Uterus (tissue), 4 donors: Measurements from ENCODE around the gene EXTL1. TPM values are rescaled to one million over a fixed set of nuclear protein-coding genes. Genes with fewer than 3 reads are reported as not detected.

Experiments
- DNase-seq, 2 donors: peaks; one replicate each; pipeline ENCODE4 v3.0.0-alpha.2; 2019 to 2020
- H3K27ac ChIP-seq, 2 donors: fragments of 200-600 bp; sonication (generic); 1 replicate in 1 of 2; 2 replicates in 1 of 2; pipeline ENCODE4 v1.5.1; 2016 to 2018
- H3K27me3 ChIP-seq, 2 donors: fragments of 200-600 bp; sonication (generic); one replicate each; pipeline ENCODE4 v1.5.1; 2018 to 2019; ENCODE audit warnings: control low read depth in 1 of 2
- H3K36me3 ChIP-seq, 2 donors: fragments of 200-600 bp; sonication (generic); one replicate each; pipeline ENCODE4 v1.5.1; 2019; ENCODE audit warnings: control low read depth in 1 of 2
- H3K4me1 ChIP-seq, 2 donors: fragments of 200-600 bp; sonication (generic); one replicate each; pipeline ENCODE4 v1.5.1; 2018 to 2019; ENCODE audit warnings: control low read depth in 1 of 2
- H3K4me3 ChIP-seq, 2 donors: fragments of 200-600 bp; sonication (generic); 1 replicate in 1 of 2; 2 replicates in 1 of 2; pipeline ENCODE4 v1.5.1; 2018 to 2019; ENCODE audit warnings: mild to moderate bottlenecking in 1 of 2
- H3K9me3 ChIP-seq, 2 donors: fragments of 200-600 bp; sonication (generic); one replicate each; pipeline ENCODE4 v1.5.1; 2019; ENCODE audit warnings: control low read depth in 1 of 2
- POLR2A ChIP-seq, 2 donors: fragments of 450-650 bp; IDR thresholded peaks; one replicate each; pipeline ENCODE4 v1.6.1; 2016; ENCODE audit warnings: antibody characterized with exemption in 2 of 2, mild to moderate bottlenecking in 1 of 2, moderate library complexity in 1 of 2
- intact Hi-C: fragments of 100-400 bp; cut with DNase I; formaldehyde crosslinking; loops from one replicate; pipeline ENCODE4 v1.15.1; 2023; ENCODE audit warnings: low total_unique reads
- total RNA-seq, 4 donors: library from RNA; depleted of rRNA in 3 of 4; stranded (reverse); fragments of >200 nt in 3 of 4; gene quantifications; one replicate each; pipeline versions ENCODE4 v1.1.0 to v1.2.4, GENCODE V29; 2014 to 2023
- TF ChIP-seq, protein P1 (sequence below), 4 experiments: fragments of 200-600 bp in 2 of 4; fragments of 450-650 bp in 2 of 4; sonication (generic) in 2 of 4; IDR thresholded peaks; one replicate each; pipeline ENCODE4 v1.5.1; 2016 to 2019; ENCODE audit warnings: antibody characterized with exemption in 4 of 4, mild to moderate bottlenecking in 2 of 4, moderate library complexity in 1 of 4
- donor health status: DM: yes; HTN: yes; CAD: no.

Gene EXTL1
- total RNA-seq, 4 donors from 2014 or later, result 0.26 to 2.7 (median 1.7) TPM; not detected in 1

DNA sequence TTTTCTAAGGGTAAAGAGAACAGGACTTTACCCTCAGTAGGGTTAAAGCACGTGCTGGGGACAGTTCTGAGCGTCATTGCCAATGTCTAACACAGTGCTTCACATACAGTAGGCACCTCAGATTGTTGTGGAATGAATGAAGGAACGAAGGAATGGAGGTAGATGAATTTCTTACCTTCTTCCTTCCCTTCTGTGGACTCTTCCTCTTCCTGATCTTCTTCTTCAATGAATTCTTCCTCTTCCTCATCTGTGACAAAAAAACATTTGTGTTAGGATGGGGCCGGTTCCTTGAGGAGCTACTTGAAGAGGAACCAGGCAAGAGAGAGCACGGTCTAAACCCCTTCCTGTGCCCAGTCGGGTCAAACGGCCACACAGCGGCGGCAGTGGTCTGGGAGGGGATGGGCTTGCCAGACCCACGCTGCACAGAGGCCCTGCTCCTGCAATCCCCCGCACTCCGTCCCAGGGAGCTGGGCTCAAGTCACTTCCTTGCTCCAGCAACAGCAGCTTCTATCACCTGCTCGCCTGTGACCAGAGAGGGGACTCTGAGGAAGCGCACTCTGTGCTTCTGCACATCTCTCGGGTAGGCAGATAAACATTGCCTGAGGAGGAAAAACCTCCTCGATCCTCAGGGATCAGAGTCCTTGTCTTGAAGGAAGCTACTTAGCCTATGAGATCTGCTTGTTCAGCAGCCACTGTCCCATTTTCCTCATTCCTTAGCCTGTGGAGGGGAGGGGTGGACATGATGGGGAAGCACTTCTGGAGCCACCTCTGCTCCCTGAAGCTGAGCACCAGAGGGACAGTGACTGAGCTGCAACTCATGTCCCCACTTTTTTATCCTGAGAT is 32.4 kb downstream of the EXTL1 start:
- no peaks in the 10 kb centered on the region for H3K36me3 ChIP-seq
- no peaks in the 10 kb centered on the region for H3K4me1 ChIP-seq
- H3K27ac ChIP-seq, result no peak overlapping the region
- no peaks in the 10 kb centered on the region for H3K27me3 ChIP-seq
- intact Hi-C loops, result no loop called here
- no peak for TF ChIP-seq POLR2A (IDR thresholded peaks at IDR 0.05)
- TF ChIP-seq, protein P1, sequence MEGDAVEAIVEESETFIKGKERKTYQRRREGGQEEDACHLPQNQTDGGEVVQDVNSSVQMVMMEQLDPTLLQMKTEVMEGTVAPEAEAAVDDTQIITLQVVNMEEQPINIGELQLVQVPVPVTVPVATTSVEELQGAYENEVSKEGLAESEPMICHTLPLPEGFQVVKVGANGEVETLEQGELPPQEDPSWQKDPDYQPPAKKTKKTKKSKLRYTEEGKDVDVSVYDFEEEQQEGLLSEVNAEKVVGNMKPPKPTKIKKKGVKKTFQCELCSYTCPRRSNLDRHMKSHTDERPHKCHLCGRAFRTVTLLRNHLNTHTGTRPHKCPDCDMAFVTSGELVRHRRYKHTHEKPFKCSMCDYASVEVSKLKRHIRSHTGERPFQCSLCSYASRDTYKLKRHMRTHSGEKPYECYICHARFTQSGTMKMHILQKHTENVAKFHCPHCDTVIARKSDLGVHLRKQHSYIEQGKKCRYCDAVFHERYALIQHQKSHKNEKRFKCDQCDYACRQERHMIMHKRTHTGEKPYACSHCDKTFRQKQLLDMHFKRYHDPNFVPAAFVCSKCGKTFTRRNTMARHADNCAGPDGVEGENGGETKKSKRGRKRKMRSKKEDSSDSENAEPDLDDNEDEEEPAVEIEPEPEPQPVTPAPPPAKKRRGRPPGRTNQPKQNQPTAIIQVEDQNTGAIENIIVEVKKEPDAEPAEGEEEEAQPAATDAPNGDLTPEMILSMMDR (IDR thresholded peaks at IDR 0.05), result no peak
- H3K9me3 ChIP-seq, result no peaks in the 10 kb centered on the region
- no peak for DNase-seq
- H3K4me3 ChIP-seq, result no peak overlapping the region

GRCh38 chr1:26055041-26055440 is 33.5 kb downstream of the EXTL1 start:
- H3K4me1 ChIP-seq, result no peaks in the 10 kb centered on the region
- intact Hi-C loops, result no loop called here
- H3K36me3 ChIP-seq, result no peaks in the 10 kb centered on the region
- DNase-seq, result no peak
- H3K27ac ChIP-seq, result no peak overlapping the region
- no peak overlapping the region for H3K4me3 ChIP-seq
- no peaks in the 10 kb centered on the region for H3K9me3 ChIP-seq
- no peaks in the 10 kb centered on the region for H3K27me3 ChIP-seq
- TF ChIP-seq, protein P1 (IDR thresholded peaks at IDR 0.05), result no peak
- TF ChIP-seq POLR2A (IDR thresholded peaks at IDR 0.05), result no peak

DNA sequence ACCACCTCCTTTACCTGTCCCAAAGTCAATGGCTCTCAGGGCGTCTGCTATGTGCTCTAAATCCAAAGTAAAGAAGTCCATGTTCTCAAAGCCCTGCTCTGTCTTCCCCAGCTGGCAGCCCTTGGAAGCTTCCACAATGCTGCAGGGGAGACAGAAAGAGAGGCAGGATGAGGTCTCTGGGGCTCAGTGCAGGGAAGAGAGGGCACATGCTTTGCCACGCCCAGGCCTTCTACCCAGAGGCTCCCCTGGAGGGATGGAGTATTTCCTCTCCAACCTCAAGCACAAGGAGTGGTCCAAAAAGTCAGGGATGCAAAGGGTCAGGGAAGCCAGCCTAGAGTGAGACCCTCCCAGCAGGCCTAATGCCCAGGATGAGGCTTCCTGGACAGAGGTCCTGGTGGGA is 35.6 kb downstream of the EXTL1 start:
- Histone ChIP-seq H3K4me1 (no peaks in the 10 kb centered on the region), H3K4me3 (no peak overlapping the region), H3K27me3 (no peaks in the 10 kb centered on the region), H3K27ac (no peak overlapping the region), H3K36me3 (no peaks in the 10 kb centered on the region), H3K9me3 (no peaks in the 10 kb centered on the region)
- TF ChIP-seq, protein P1 (IDR thresholded peaks at IDR 0.05), result no peak
- no peak for TF ChIP-seq POLR2A (IDR thresholded peaks at IDR 0.05)
- no peak for DNase-seq
- intact Hi-C loops, result no loop called here

- H3K9me3 ChIP-seq, result no peaks in the 10 kb centered on the region
- H3K36me3 ChIP-seq, result no peaks in the 10 kb centered on the region
- no peak overlapping the region for H3K4me3 ChIP-seq
- H3K27me3 ChIP-seq, result no peaks in the 10 kb centered on the region
- intact Hi-C loops, result no loop called here
- DNase-seq, result no peak
- TF ChIP-seq POLR2A (IDR thresholded peaks at IDR 0.05), result no peak
- TF ChIP-seq, protein P1 (IDR thresholded peaks at IDR 0.05), result no peak
- H3K27ac ChIP-seq, result no peak overlapping the region
- no peaks in the 10 kb centered on the region for H3K4me1 ChIP-seq
Measured at GRCh38 chr1:26058052-26058595, 36.5 kb downstream of the EXTL1 start.

DNA sequence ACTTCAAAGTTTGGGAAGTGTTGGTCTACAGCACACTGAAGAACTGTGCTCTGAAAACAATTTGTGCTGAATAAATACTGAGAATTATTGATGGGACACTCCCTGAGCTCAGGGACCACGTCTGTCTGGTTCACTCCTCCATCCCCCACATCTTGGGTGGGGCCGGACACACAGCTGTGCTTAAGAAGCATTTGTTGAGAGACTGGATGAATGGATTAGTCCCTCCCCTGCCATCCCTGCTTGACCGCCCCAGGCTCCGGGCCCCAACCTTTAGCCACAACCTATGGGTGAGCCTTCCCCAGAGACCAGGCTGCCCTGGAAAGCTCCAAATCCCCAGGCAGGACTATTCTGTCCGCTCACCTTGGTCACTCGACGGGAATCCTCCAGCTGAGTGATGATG is 38.3 kb downstream of the EXTL1 start:
- no peaks in the 10 kb centered on the region for H3K27me3 ChIP-seq
- no peaks in the 10 kb centered on the region for H3K36me3 ChIP-seq
- DNase-seq, result no peak
- H3K4me3 ChIP-seq, result no peak overlapping the region
- TF ChIP-seq POLR2A (IDR thresholded peaks at IDR 0.05), result no peak
- TF ChIP-seq, protein P1 (IDR thresholded peaks at IDR 0.05), result no peak
- H3K4me1 ChIP-seq, result no peaks in the 10 kb centered on the region
- no peak overlapping the region for H3K27ac ChIP-seq
- intact Hi-C loops, result no loop called here
- H3K9me3 ChIP-seq, result no peaks in the 10 kb centered on the region
